Cerebellar cortex (tissue), 1 donor: Measurements from ENCODE around the gene IMMP2L.
"Not testable (repeated sequence)": the region's sequence is repeated elsewhere in the genome, so short reads cannot be mapped to it uniquely, and the experiment has no call there.

Experiments
- DNase-seq: peaks from one replicate; pipeline ENCODE4 v3.0.0-alpha.2; 2015; ENCODE audit warnings: low spot score

IMMP2L gene

GRCh38 chr7:111561904-111562732 is at the start of gene IMMP2L:
IMMP2L (minus strand) TSS chr7:111562492.
- DNase-seq: peak; percentile 86

DNA sequence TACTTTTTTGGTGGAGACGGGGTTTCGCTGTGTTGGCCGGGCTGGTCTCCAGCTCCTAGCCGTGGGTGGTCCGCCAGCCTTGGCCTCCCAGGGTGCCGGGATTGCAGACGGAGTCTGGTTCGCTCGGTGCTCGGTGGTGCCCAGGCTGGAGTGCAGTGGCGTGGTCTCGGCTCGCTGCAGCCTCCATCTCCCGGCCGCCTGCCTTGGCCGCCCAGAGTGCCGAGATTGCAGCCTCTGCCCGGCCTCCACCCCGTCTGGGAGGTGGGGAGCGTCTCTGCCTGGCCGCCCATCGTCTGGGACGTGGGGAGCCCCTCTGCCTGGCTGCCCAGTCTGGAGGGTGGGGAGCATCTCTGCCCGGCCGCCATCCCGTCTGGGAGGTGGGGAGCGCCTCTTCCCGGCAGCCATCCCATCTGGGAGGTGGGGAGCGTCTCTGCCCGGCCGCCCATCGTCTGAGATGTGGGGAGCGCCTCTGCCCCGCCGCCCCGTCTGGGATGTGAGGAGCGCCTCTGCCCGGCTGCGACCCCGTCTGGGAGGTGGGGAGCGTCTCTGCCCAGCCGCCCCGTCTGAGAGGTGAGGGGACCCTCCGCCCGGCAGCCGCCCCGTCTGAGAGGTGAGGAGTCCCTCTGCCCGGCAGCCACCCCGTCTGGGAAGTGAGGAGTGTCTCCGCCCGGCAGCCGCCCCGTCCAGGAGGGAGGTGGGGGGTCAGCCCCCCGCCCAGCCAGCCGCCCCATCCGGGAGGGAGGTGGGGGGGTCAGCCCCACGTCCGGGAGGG is 47.4 kb upstream of the IMMP2L start:
- DNase-seq: not testable (repeated sequence)

DNA sequence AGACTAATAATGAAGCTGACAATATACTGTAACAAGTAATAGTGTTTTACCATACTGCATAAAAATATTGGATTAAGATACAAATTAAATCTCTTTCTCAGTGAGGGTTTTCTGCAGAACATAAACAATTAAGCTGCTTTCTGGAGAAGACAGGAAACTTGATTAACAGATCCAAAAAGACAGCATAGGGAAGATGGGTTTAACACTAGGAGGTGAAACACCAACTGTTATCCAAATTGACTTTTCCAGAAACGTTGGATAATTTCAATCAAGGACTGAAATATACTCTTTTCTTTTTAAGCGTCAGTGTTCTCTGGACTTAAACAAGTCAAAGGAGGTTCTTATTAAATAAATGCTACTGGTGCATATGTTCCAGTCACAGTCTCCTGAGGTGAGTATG is 45.3 kb upstream of the IMMP2L start:
- no peak for DNase-seq

DNA sequence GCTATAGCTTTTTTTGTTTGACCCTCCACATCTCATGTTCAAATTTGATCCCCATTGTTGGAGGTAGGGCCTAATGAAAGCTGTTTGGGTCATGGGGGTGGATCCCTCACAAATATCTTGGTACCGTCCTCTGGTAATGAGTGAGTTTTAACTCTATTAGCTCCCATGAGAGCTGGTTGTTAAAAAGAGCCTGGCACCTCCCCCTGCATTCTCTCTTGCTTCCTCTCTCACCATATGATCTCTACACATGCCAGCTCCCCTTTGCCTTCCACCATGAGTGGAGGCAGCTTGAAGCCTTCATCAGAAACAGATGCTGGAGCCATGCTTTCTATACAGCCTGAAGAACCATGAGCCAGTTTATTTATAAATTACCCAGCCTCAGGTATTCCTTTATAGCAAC is 43.0 kb upstream of the IMMP2L start:
- DNase-seq: no peak

DNA sequence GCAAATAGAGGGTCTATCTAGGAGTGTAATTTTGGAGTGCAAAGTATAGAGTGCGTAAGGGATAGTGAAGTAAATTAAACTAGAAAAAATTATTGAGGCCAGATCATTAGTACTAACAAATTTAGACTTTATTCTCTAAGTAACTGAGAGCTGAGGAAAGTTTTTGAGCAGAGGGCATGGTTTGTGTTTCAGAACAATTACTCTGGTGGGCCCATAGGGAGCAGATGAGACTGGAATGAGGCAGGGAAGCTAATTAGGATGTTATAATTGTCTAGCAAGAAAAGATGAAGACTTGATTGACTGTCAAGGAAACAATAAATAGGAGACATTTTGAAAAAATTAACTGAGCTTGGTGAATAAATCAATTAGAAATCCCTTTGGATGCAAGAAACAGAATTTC is 37.8 kb upstream of the IMMP2L start:
- DNase-seq: no peak

- no peak for DNase-seq
These were observed 33.5 kb upstream of the IMMP2L start for GRCh38 chr7:111595780-111596179.

- DNase-seq: no peak
These were observed 32.3 kb upstream of the IMMP2L start for GRCh38 chr7:111594602-111595001.

DNA sequence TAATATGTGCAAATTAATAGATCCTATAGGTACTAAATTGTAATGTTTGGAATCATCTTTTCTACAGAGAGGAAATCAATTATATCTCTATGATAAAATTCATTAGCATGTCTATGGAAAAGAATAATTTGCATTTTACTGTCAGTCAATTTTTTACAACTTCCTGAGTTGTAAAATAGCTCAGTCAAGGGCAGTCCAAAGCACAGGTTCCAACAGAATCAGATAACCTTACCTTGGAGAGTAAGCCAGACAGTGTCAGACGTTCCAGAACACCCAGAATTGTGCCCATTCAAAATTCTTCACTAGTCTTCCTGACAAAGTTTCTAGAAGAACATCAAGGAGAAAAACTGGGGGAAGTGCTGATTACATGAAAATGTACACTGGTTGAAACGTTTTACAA is 31.1 kb upstream of the IMMP2L start:
- DNase-seq: no peak

DNA sequence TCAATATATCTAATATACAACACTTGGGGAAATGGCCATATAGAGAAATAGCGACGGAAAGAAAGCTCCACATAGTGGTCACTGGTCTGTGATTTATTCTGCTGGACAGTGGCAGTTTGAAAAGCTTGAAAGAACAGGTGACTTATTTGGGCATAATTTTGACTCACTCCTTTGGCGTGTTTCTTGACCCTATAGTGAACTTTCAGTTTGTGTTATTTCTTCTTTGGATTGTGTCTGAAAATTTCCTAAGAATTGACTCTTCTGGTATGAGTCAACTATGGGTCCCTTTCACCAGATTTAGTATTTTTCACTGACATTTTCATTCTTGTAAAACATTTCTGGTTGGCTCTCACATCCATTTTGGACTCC is 25.8 kb upstream of the IMMP2L start:
- no peak for DNase-seq

- DNase-seq: no peak
These were observed 25.2 kb upstream of the IMMP2L start for GRCh38 chr7:111587410-111588064.

DNA sequence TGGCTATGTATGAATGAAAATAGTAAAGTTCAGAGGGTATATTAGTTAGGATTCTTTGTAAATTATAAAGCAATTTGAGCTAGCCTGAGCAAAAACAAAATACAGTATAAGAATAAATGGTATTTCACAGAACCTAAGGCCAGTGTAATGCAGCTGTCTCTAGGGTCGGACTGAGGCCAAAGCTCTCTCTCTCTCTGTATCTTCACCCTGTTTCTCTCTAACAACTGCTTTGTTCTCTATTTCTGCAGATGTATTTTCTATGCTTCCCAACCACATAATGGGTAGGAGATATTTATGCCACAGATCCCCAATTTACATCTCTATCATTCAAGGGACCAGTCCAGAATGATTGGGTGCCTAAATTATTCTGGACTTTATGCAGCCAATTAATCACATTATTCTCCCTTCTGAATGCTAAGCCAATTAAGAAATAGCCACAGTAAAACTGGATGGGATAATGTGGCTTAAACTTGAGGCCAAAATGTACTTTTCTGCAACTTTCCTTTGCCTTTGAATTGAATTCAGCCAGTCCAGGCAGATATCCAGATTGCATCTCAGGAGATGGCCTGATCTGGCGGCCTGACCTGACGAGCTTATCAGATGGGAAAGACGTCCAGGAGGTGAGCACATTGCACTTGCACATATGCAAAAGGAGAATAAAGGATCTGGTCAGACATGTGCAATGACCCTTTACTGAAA is 24.6 kb upstream of the IMMP2L start:
- DNase-seq: no peak

DNA sequence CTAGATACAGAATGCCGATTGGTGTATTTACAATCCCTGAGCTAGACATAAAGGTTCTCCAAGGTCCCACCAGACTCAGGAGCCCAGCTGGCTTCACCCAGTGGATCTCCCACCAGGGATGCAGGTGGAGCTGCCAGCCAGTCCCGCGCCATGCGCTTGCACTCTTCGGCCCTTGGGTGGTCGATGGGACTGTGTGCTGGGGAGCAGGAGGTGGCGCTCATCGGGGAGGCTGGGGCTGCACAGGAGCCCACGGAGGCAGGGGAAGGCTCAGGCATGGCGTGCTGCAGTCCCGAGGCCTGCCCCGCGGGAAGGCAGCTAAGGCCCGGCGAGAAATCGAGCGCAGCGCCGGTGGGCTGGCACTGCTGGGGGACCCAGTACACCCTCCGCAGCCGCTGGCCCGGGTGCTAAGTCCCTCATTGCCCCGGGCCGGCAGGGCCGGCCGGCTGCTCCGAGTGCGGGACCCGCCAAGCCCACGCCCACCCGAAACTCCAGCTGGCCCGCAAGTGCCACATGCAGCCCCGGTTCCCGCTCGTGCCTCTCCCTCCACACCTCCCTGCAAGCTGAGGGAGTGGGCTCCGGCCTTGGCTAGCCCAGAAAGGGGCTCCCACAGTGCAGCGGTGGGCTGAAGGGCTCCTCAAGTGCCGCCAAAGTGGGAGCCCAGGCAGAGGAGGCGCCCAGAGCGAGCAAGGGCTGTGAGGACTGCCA is 19.6 kb upstream of the IMMP2L start:
- DNase-seq: not testable (repeated sequence)

- DNase-seq: not testable (repeated sequence)
These were observed 18.9 kb upstream of the IMMP2L start for GRCh38 chr7:111581207-111581606.

GRCh38 chr7:111578754-111579153 is 16.5 kb upstream of the IMMP2L start:
- no peak for DNase-seq

DNA sequence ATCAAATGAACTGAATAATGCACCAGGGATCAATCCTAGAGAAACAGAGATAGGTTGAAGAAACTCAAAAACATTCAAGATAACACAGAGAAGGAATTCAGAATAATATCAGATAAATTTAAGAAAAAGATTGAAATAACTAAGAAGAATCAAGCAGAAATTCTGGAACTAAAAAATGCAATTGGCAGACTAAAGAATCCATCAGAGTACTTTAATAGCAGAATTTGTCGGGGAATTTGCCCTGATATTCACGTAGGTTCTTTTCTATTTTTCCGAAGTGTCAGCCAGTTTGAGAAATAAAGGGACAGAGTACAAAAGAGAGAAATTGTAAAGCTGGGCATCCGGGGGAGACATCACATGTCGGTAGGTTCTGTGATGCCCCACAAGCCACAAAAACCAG is 9.4 kb upstream of the IMMP2L start:
- DNase-seq: no peak

- DNase-seq: no peak
These were observed 6.7 kb upstream of the IMMP2L start for GRCh38 chr7:111568870-111569462.

- DNase-seq: no peak
These were observed 6.1 kb upstream of the IMMP2L start for GRCh38 chr7:111568419-111568818.

DNA sequence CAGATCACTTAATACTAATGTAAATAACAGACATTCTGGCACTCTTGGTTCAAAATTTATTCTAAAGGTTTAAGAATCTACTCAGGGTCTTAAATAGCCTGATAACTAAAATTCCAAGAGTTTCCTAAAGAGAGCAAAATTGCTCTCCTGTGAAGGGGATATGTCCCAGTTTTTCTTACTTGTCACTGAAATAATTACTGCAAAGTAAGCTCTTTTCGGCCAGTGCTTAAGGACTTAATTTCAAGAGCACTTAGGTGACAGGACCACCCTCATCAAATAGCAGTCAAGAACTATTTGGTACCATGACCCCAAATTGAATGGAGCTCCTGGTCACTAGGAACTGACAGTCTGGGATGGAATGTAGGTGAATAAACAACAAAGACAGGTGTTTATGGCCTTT is 1.8 kb upstream of the IMMP2L start:
- DNase-seq: no peak

- no peak for DNase-seq
These were observed 713 bp downstream of the IMMP2L start for GRCh38 chr7:111561654-111561903.

DNA sequence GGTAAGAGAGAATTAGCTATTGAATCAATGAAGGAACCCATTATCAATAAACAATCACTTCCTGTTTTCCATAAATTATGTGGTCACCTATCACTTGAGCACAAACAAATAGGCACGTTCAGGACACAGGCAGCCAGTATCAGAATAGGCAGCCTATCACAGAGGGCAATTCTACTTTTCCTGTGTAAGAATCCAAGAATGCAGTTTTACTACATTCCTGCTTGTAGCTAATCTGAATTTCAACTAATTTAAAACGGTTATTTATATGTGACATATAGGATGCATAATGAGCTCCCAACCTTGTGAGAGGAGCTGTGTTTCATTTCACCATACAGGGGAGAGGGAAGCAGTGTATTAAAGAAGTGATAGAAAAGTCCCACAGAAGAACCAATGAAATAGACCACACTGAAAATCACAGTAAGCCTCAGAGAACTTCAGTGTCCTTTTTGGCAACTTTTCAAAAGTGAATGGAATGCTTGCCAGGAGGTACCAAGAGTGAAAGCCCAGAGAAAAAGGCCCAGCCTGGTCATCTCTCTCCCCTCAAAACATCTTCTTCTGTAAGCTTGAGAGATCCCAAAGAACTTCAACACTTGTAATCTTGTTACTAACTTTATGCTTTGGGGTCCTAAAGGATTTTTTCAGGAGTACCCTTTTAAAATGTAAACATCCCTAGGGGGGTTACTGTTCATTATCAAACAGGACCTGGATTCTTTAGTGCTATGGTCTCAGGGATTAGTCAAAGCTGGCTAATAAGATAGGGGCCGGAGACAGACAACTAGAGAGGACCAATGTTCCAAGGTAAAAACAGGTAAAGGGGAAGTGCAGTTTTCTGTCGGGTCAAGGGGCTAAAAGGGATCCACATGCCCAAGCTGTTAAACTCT is 1.3 kb downstream of the IMMP2L start:
- DNase-seq: peak; percentile 46

GRCh38 chr7:111558991-111559390 is 3.3 kb downstream of the IMMP2L start:
- no peak for DNase-seq
